ENCODE measurements around the gene MTFP1. TPM values are rescaled to one million over a fixed set of nuclear protein-coding genes. Genes with fewer than 3 reads are reported as not detected.

The MTFP1 gene
- total RNA-seq, 4 donors from 2014 or later = 5.2 to 13.3 (median 8.7) TPM

DNA sequence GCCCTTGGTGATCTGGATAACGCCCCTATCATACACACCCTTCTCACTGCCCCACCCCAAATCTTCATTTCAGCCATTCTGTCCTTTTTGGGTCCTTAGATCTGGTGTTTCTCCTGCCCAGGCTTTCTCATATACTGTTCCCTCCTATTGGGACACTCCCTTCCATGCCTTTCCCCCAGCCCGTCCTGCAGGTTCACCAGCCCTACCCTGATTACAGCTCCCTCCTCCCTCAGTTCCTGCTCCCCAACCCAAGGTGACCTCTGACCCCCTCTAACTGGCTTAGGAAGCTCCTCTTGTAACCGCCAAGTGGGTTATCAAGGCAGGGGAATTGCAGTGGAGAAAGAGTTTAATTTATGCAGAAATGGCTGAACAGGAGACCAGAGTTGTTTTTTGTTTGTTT lies 13.0 kb downstream of the MTFP1 start:
- 60 to 75% methylated on average over 3 of the region's 3 CpGs for WGBS, 2 donors
- intact Hi-C loops (cut with DNase I; ENCODE audit: low total_unique reads) = no loop called here

DNA sequence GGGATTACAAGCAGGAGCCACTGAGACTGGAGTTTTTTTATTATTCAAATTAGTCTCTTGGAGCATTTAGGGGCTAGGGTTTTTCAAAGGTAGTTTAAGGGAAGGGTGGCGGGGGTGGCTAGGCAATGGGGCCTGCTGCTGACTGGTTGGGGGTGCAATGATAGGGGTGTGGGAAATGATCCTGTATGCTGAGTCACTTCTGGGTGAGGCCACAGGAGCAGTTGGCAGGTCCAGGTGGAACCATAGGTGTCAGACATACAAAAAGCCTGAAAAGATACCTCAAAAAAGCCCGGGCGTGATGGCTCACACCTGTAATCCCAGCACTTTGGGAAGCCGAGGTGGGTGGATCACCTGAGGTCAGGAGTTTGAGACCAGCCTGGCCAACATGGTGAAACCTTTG lies 13.7 kb downstream of the MTFP1 start:
- TF ChIP-seq POLR2A (IDR thresholded peaks at IDR 0.05) = no peak
- TF ChIP-seq CTCF (IDR thresholded peaks at IDR 0.05) = no peak
- intact Hi-C loops (cut with DNase I; ENCODE audit: low total_unique reads) = no loop called here
- H3K4me3 ChIP-seq (ENCODE audit: low read depth, poor library complexity, severe bottlenecking) = no peak overlapping the region
- no peak for DNase-seq (ENCODE audit: low spot score in 2 of 2)
- 57 to 76% methylated on average over 4 of the region's 4 CpGs for WGBS, 2 donors

More for the DNA sequence above, 13.0 kb downstream of the MTFP1 start:
- no peak for DNase-seq (ENCODE audit: low spot score in 2 of 2)
- no peak overlapping the region for H3K4me3 ChIP-seq (ENCODE audit: low read depth, poor library complexity, severe bottlenecking)
- no peak for TF ChIP-seq POLR2A (IDR thresholded peaks at IDR 0.05)
- no peak for TF ChIP-seq CTCF (IDR thresholded peaks at IDR 0.05)

- intact Hi-C loops (cut with DNase I; ENCODE audit: low total_unique reads) = no loop called here
- TF ChIP-seq POLR2A (IDR thresholded peaks at IDR 0.05) (no peak), CTCF (IDR thresholded peaks at IDR 0.05) (no peak)
- DNase-seq (ENCODE audit: low spot score in 2 of 2) = peak in 1 of 2 donors; percentile 38
- no peak overlapping the region for H3K4me3 ChIP-seq (ENCODE audit: low read depth, poor library complexity, severe bottlenecking)
- WGBS, 2 donors = 52 to 53% methylated on average over 9 to 11 of the region's 11 CpGs
Observed at GRCh38 chr22:30439836-30440235, 14.3 kb downstream of the MTFP1 start.

GRCh38 chr22:30441088-30441487 lies 15.5 kb downstream of the MTFP1 start:
- intact Hi-C loops (cut with DNase I; ENCODE audit: low total_unique reads) = no loop called here
- TF ChIP-seq POLR2A (IDR thresholded peaks at IDR 0.05) (no peak), CTCF (IDR thresholded peaks at IDR 0.05) (no peak)
- no peak for DNase-seq (ENCODE audit: low spot score in 2 of 2)
- WGBS, 2 donors = 72 to 74% methylated on average over 9 of the region's 9 CpGs
- no peak overlapping the region for H3K4me3 ChIP-seq (ENCODE audit: low read depth, poor library complexity, severe bottlenecking)

GRCh38 chr22:30444632-30445437 lies 19.3 kb downstream of the MTFP1 start:
- no peak for TF ChIP-seq CTCF (IDR thresholded peaks at IDR 0.05)
- no peak for TF ChIP-seq POLR2A (IDR thresholded peaks at IDR 0.05)
- no peak for DNase-seq (ENCODE audit: low spot score in 2 of 2)
- no peak overlapping the region for H3K4me3 ChIP-seq (ENCODE audit: low read depth, poor library complexity, severe bottlenecking)
- intact Hi-C loops (cut with DNase I; ENCODE audit: low total_unique reads) = no loop called here
- 25 to 30% methylated on average over 11 of the region's 11 CpGs for WGBS, 2 donors

Measured in lower leg skin (tissue), 4 donors.